K562 (cell line): ENCODE measurements around the gene PACRG.

Experiments used
- ATF1 ChIP-seq, 2 experiments: fragments of 450-650 bp in 1 of 2; IDR thresholded peaks; 2 replicates each; pipeline ENCODE4 v1.6.1; 2016; ENCODE audit warnings: missing compliant biosample characterization in 1 of 2, missing genetic modification characterization in 1 of 2
- HDGF ChIP-seq: fragments of 450-650 bp; IDR thresholded peaks from 2 replicates; pipeline ENCODE4 v1.6.1; 2016
- MED1 ChIP-seq: sonication (generic); formaldehyde crosslinking; IDR thresholded peaks from 2 replicates; pipeline ENCODE4 v1.8.1; 2023; ENCODE audit warnings: missing genetic modification reagents, borderline replicate concordance
- TEAD4 ChIP-seq, 2 experiments: sonication (generic) in 1 of 2; formaldehyde crosslinking in 1 of 2; IDR thresholded peaks; 2 replicates each; pipeline versions ENCODE4 v1.6.1 to v1.8.0; 2012 to 2022; ENCODE audit warnings: borderline replicate concordance in 1 of 2, inconsistent platforms in 1 of 2, low read length in 1 of 2, mild to moderate bottlenecking in 1 of 2, missing genetic modification reagents in 1 of 2
- ZBTB1 ChIP-seq: sonication (generic); formaldehyde crosslinking; IDR thresholded peaks from 2 replicates; pipeline ENCODE4 v1.8.1; 2023; ENCODE audit warnings: missing genetic modification reagents, low read depth, mild to moderate bottlenecking, borderline replicate concordance
- TF ChIP-seq, protein P1 (sequence below), 3 experiments: IDR thresholded peaks in 2 of 3; conservative IDR thresholded peaks in 1 of 3; 2 replicates each; pipeline ENCODE4 v1.5.1; 2011 to 2012; ENCODE audit warnings: low read length in 3 of 3, mild to moderate bottlenecking in 3 of 3, control low read depth in 2 of 3, improper control_type of control experiment in 1 of 3, inconsistent platforms in 1 of 3, low read depth in 1 of 3, mixed read lengths in 1 of 3, moderate library complexity in 1 of 3; ENCODE audit not compliant: insufficient read depth in 2 of 3
- TF ChIP-seq, protein P2 (sequence below), 2 experiments: fragments of 200-800 bp in 1 of 2; sonication (Bioruptor generic) in 1 of 2; sonication (generic) in 1 of 2; formaldehyde crosslinking in 1 of 2; IDR thresholded peaks in 1 of 2; conservative IDR thresholded peaks in 1 of 2; 2 replicates each; pipeline versions ENCODE4 v1.5.0 to v1.6.1; 2016 to 2020; ENCODE audit warnings: missing compliant biosample characterization in 1 of 2, missing genetic modification characterization in 1 of 2, missing genetic modification reagents in 1 of 2
- TF ChIP-seq, protein P3 (sequence below): fragments of 250-450 bp; sonication (Bioruptor Pico); IDR thresholded peaks from 2 replicates; pipeline ENCODE4 v1.4.0; 2020; ENCODE audit warnings: mild to moderate bottlenecking, moderate library complexity
- TF ChIP-seq, protein P4 (sequence below), 2 experiments: IDR thresholded peaks; 2 replicates each; pipeline ENCODE4 v1.6.1; 2011; ENCODE audit warnings: borderline replicate concordance in 1 of 2, control low read depth in 1 of 2, low read depth in 1 of 2, low read length in 1 of 2, mild to moderate bottlenecking in 1 of 2, mixed read lengths in 1 of 2, moderate library complexity in 1 of 2; ENCODE audit not compliant: insufficient read depth in 1 of 2, insufficient read length in 1 of 2, poor library complexity in 1 of 2, severe bottlenecking in 1 of 2; ENCODE audit errors: extremely low read depth in 1 of 2
- TF ChIP-seq, protein P5 (sequence below): fragments of 250-450 bp; sonication (Bioruptor Pico); IDR thresholded peaks from 2 replicates; pipeline ENCODE4 v1.8.0; 2021; ENCODE audit warnings: moderate library complexity, mild to moderate bottlenecking, inconsistent platforms

DNA sequence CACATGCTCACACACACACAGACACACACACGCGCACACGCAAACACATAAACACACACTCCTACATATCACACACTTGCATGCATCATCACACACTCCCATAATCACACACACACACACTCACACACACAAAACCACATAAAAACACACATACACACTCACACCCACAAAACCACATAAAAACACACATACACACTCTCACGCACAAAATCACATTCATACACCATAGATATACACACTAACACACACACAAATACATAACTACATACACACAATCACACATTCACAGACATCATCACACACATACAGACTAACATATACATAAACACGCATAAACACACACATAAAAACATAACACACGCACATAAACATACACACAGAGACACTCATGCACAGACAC is 629.0 kb downstream of the PACRG start:
- TF ChIP-seq TEAD4 (IDR thresholded peaks at IDR 0.05; ENCODE audit: low read length) = no peak
- no peak for TF ChIP-seq TEAD4 (CRISPR knock-in tag; IDR thresholded peaks at IDR 0.05; ENCODE audit: borderline replicate concordance)
- TF ChIP-seq, protein P1, sequence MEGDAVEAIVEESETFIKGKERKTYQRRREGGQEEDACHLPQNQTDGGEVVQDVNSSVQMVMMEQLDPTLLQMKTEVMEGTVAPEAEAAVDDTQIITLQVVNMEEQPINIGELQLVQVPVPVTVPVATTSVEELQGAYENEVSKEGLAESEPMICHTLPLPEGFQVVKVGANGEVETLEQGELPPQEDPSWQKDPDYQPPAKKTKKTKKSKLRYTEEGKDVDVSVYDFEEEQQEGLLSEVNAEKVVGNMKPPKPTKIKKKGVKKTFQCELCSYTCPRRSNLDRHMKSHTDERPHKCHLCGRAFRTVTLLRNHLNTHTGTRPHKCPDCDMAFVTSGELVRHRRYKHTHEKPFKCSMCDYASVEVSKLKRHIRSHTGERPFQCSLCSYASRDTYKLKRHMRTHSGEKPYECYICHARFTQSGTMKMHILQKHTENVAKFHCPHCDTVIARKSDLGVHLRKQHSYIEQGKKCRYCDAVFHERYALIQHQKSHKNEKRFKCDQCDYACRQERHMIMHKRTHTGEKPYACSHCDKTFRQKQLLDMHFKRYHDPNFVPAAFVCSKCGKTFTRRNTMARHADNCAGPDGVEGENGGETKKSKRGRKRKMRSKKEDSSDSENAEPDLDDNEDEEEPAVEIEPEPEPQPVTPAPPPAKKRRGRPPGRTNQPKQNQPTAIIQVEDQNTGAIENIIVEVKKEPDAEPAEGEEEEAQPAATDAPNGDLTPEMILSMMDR (IDR thresholded peaks at IDR 0.05 in 2 of 3, conservative IDR thresholded peaks at IDR 0.05 in 1 of 3; ENCODE audit: insufficient read depth in 2 of 3, low read depth in 1 of 3, low read length in 3 of 3) = no peak
- TF ChIP-seq, protein P2, sequence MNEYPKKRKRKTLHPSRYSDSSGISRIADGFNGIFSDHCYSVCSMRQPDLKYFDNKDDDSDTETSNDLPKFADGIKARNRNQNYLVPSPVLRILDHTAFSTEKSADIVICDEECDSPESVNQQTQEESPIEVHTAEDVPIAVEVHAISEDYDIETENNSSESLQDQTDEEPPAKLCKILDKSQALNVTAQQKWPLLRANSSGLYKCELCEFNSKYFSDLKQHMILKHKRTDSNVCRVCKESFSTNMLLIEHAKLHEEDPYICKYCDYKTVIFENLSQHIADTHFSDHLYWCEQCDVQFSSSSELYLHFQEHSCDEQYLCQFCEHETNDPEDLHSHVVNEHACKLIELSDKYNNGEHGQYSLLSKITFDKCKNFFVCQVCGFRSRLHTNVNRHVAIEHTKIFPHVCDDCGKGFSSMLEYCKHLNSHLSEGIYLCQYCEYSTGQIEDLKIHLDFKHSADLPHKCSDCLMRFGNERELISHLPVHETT (CRISPR knock-in tag; conservative IDR thresholded peaks at IDR 0.05 in 1 of 2, IDR thresholded peaks at IDR 0.05 in 1 of 2) = no peak
- TF ChIP-seq, protein P3, sequence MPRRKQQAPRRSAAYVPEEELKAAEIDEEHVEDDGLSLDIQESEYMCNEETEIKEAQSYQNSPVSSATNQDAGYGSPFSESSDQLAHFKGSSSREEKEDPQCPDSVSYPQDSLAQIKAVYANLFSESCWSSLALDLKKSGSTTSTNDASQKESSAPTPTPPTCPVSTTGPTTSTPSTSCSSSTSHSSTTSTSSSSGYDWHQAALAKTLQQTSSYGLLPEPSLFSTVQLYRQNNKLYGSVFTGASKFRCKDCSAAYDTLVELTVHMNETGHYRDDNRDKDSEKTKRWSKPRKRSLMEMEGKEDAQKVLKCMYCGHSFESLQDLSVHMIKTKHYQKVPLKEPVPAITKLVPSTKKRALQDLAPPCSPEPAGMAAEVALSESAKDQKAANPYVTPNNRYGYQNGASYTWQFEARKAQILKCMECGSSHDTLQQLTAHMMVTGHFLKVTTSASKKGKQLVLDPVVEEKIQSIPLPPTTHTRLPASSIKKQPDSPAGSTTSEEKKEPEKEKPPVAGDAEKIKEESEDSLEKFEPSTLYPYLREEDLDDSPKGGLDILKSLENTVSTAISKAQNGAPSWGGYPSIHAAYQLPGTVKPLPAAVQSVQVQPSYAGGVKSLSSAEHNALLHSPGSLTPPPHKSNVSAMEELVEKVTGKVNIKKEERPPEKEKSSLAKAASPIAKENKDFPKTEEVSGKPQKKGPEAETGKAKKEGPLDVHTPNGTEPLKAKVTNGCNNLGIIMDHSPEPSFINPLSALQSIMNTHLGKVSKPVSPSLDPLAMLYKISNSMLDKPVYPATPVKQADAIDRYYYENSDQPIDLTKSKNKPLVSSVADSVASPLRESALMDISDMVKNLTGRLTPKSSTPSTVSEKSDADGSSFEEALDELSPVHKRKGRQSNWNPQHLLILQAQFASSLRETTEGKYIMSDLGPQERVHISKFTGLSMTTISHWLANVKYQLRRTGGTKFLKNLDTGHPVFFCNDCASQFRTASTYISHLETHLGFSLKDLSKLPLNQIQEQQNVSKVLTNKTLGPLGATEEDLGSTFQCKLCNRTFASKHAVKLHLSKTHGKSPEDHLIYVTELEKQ (CRISPR knock-in tag) = no peak
- TF ChIP-seq, protein P4, sequence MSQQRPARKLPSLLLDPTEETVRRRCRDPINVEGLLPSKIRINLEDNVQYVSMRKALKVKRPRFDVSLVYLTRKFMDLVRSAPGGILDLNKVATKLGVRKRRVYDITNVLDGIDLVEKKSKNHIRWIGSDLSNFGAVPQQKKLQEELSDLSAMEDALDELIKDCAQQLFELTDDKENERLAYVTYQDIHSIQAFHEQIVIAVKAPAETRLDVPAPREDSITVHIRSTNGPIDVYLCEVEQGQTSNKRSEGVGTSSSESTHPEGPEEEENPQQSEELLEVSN (IDR thresholded peaks at IDR 0.05; ENCODE audit: borderline replicate concordance in 1 of 2, extremely low read depth in 1 of 2, insufficient read depth in 1 of 2, insufficient read length in 1 of 2, low read depth in 1 of 2, low read length in 1 of 2, poor library complexity in 1 of 2, severe bottlenecking in 1 of 2) = no peak
- no peak for TF ChIP-seq MED1
- no peak for TF ChIP-seq ATF1 (CRISPR knock-in tag; IDR thresholded peaks at IDR 0.05)
- no peak for TF ChIP-seq ATF1 (tag; IDR thresholded peaks at IDR 0.05)
- TF ChIP-seq, protein P5, sequence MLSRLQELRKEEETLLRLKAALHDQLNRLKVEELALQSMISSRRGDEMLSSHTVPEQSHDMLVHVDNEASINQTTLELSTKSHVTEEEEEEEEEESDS (CRISPR knock-in tag) = no peak
- TF ChIP-seq HDGF = no peak
- TF ChIP-seq ZBTB1 (CRISPR knock-in tag) = no peak
